ENCODE data around the gene LDLRAD1. TPM values are rescaled to one million over a fixed set of nuclear protein-coding genes. Genes with fewer than 3 reads are reported as not detected.

Gene LDLRAD1
- total and polyA plus RNA-seq, 9 donors, result 0.05 to 49.6 (median 0.48) TPM; not detected in 2

DNA sequence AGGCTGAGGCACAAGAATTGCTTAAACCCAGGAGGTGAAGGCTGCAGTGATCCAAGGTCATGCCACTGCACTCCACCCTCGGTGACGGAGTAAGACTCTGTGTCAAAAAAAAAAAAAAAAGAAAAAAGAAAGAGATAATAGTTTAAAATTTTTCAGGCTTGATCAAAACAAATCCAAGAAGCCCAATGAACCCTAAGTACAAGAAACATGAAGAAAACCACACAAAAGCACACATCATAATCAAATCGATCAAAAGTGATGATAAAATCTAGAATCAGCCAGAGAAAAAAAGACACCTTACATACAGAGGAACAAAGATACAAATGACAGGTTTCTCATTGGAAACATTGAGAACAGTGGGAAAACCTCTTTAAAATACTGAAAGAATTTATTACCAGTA is 31.5 kb downstream of the LDLRAD1 start:
- Histone ChIP-seq H3K4me1 (ENCODE audit: insufficient read depth) (peaks cover 2% of the 10 kb centered on the region), H3K27me3 (no peaks in the 10 kb centered on the region), H3K27ac (no peak overlapping the region), H3K4me3 (no peak overlapping the region), H3K36me3 (no peaks in the 10 kb centered on the region), H3K9me3 (no peaks in the 10 kb centered on the region)
- WGBS, 3 donors, result 93 to 100% (median 93%) methylated on average over 3 of the region's 3 CpGs
- TF ChIP-seq EP300 (IDR thresholded peaks at IDR 0.05) (no peak), POLR2A (IDR thresholded peaks at IDR 0.05) (no peak)
- TF ChIP-seq, protein P1, sequence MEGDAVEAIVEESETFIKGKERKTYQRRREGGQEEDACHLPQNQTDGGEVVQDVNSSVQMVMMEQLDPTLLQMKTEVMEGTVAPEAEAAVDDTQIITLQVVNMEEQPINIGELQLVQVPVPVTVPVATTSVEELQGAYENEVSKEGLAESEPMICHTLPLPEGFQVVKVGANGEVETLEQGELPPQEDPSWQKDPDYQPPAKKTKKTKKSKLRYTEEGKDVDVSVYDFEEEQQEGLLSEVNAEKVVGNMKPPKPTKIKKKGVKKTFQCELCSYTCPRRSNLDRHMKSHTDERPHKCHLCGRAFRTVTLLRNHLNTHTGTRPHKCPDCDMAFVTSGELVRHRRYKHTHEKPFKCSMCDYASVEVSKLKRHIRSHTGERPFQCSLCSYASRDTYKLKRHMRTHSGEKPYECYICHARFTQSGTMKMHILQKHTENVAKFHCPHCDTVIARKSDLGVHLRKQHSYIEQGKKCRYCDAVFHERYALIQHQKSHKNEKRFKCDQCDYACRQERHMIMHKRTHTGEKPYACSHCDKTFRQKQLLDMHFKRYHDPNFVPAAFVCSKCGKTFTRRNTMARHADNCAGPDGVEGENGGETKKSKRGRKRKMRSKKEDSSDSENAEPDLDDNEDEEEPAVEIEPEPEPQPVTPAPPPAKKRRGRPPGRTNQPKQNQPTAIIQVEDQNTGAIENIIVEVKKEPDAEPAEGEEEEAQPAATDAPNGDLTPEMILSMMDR (IDR thresholded peaks at IDR 0.05), result no peak
- no peak for DNase-seq
- intact Hi-C loops (cut with DNase I), result no loop called here

- Histone ChIP-seq H3K4me1 (ENCODE audit: insufficient read depth) (peaks cover 2% of the 10 kb centered on the region), H3K27ac (no peak overlapping the region), H3K36me3 (no peaks in the 10 kb centered on the region), H3K9me3 (no peaks in the 10 kb centered on the region), H3K27me3 (no peaks in the 10 kb centered on the region), H3K4me3 (no peak overlapping the region)
- TF ChIP-seq EP300 (IDR thresholded peaks at IDR 0.05) (no peak), POLR2A (IDR thresholded peaks at IDR 0.05) (no peak)
- TF ChIP-seq, protein P1 (IDR thresholded peaks at IDR 0.05), result no peak
- DNase-seq, result no peak
- intact Hi-C loops (cut with DNase I), result no loop called here
Measured at GRCh38 chr1:53984726-53985125, 33.3 kb downstream of the LDLRAD1 start.

- H3K27me3 ChIP-seq, result no peaks in the 10 kb centered on the region
- intact Hi-C loops (cut with DNase I), result no loop called here
- H3K36me3 ChIP-seq, result no peaks in the 10 kb centered on the region
- H3K4me3 ChIP-seq, result peak overlapping the region; percentile 35
- peaks cover 2% of the 10 kb centered on the region for H3K4me1 ChIP-seq (ENCODE audit: insufficient read depth)
- H3K9me3 ChIP-seq, result no peaks in the 10 kb centered on the region
- DNase-seq, result no peak
- 1 to 8% (median 3%) methylated on average over 4 of the region's 4 CpGs for WGBS, 3 donors
- TF ChIP-seq EP300 (IDR thresholded peaks at IDR 0.05) (no peak), POLR2A (IDR thresholded peaks at IDR 0.05) (no peak)
- TF ChIP-seq, protein P1 (IDR thresholded peaks at IDR 0.05), result no peak
- peak overlapping the region in 1 of 2 donors; percentile 39 for H3K27ac ChIP-seq
Measured at GRCh38 chr1:53982763-53983104, 35.3 kb downstream of the LDLRAD1 start.

DNA sequence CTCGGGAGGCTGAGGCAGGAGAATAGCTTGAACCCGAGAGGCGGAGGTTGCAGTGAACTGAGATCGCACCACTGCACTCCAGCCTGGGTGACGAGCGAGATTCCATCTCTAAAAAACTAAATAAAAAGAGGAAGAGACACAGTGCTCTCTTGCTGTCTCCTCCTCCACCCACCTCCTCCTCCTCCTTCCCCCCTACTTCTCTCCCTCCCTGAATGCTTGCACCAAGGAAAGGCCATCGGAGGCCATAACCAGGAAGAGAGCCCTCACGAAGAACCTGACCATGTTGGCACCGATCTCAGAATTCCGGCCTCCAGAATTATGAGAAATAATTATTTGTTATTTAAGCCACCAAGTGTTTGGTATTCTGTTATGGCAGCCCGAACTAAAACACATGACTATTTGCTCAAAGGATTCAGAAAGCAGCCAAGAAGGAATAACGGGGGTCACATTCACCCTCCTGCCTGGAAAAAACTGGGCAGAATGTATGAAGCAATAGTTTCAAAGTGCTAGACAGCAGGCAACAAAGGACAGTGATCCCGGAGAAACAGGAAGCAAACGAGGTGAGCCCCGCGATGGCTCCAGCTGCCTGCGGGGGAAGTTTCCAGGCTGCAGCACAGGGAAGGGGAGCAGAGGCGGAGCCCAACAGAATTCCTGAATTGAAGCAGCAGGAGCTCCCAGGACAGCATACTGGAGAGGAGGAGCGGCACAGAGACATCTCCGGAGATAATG is 35.8 kb downstream of the LDLRAD1 start:
- DNase-seq, result peak; percentile 38 to 68 (median 47)
- 14 to 16% (median 14%) methylated on average over 20 of the region's 20 CpGs for WGBS, 3 donors

More for the DNA sequence above, 35.8 kb downstream of the LDLRAD1 start:
- Histone ChIP-seq H3K4me3 (peak overlapping the region; percentile 35), H3K9me3 (no peaks in the 10 kb centered on the region), H3K36me3 (no peaks in the 10 kb centered on the region), H3K4me1 (ENCODE audit: insufficient read depth) (peaks cover 2% of the 10 kb centered on the region), H3K27me3 (no peaks in the 10 kb centered on the region), H3K27ac (peak overlapping the region in 1 of 2 donors; percentile 39)
- intact Hi-C loops (cut with DNase I), result no loop called here
- TF ChIP-seq EP300 (IDR thresholded peaks at IDR 0.05), result no peak
- TF ChIP-seq, protein P1 (IDR thresholded peaks at IDR 0.05), result no peak
- no peak for TF ChIP-seq POLR2A (IDR thresholded peaks at IDR 0.05)
